PC-3 (cell line): Measurements from ENCODE around the gene HCN4. TPM values are rescaled to one million over a fixed set of nuclear protein-coding genes. Genes with fewer than 3 reads are reported as not detected.

Source experiments
- ATAC-seq: fragments of 200-7000 bp; cut with Tn5 transposase; 2 replicates; pipeline ENCODE4 v1.9.1; 2020; ENCODE audit warnings: mild to moderate bottlenecking, moderate library complexity
- BruUV-seq: library from RNA; stranded (reverse); fragments of 400-500 nt; replicated peaks from 2 replicates; lab custom pipeline; 2021; lab: Mats Ljungman, UMichigan
- CTCF ChIA-PET: fragments of 300-600 bp; sonication (Branson Sonifier 250); formaldehyde crosslinking; loops from one replicate; lab custom pipeline; 2022; ENCODE audit warnings: antibody characterized with exemption; lab: Charles Lee
- POLR2A ChIA-PET: fragments of 300-600 bp; sonication (Branson Sonifier 250); formaldehyde crosslinking; loops from one replicate; lab custom pipeline; 2022; ENCODE audit warnings: antibody characterized with exemption; ENCODE audit not compliant: unreplicated experiment; lab: Charles Lee
- DNase-seq: peaks from one replicate; pipeline ENCODE4 v3.0.0-alpha.2; 2015
- H2AFZ ChIP-seq: fragments of 300-600 bp; sonication (generic); 2 replicates; pipeline ENCODE4 v1.6.0; 2016; ENCODE audit warnings: antibody characterized with exemption, low read length
- H3F3A ChIP-seq: fragments of 300-600 bp; sonication (generic); one replicate; pipeline ENCODE4 v1.6.0; 2017; ENCODE audit warnings: antibody characterized with exemption, low read length, control low read depth, mild to moderate bottlenecking; ENCODE audit not compliant: unreplicated experiment
- H3K27ac ChIP-seq: fragments of 300-600 bp; sonication (generic); 2 replicates; pipeline ENCODE4 v1.5.1; 2016; ENCODE audit warnings: mild to moderate bottlenecking, low read length
- H3K27me3 ChIP-seq: fragments of 300-600 bp; sonication (generic); 2 replicates; pipeline ENCODE4 v1.6.1; 2016; ENCODE audit warnings: low read length, mixed read lengths
- H3K36me3 ChIP-seq: fragments of 300-600 bp; sonication (generic); 2 replicates; pipeline ENCODE4 v1.6.1; 2016; ENCODE audit warnings: low read depth, mixed run types, low read length, mixed read lengths
- H3K4me1 ChIP-seq: fragments of 300-600 bp; sonication (generic); 2 replicates; pipeline ENCODE4 v1.5.1; 2016; ENCODE audit warnings: low read length; ENCODE audit not compliant: insufficient read depth
- H3K4me2 ChIP-seq: fragments of 300-600 bp; sonication (generic); 2 replicates; pipeline ENCODE4 v1.6.0; 2016; ENCODE audit warnings: low read length
- H3K4me3 ChIP-seq: fragments of 300-600 bp; sonication (generic); 2 replicates; pipeline ENCODE4 v1.5.1; 2016; ENCODE audit warnings: mild to moderate bottlenecking, low read length, mixed read lengths
- H3K79me2 ChIP-seq: fragments of 300-600 bp; sonication (generic); 2 replicates; pipeline ENCODE4 v1.6.1; 2017; ENCODE audit warnings: low read length, mixed read lengths
- H3K9ac ChIP-seq: fragments of 300-600 bp; sonication (generic); 2 replicates; pipeline ENCODE4 v1.6.0; 2016; ENCODE audit warnings: mild to moderate bottlenecking, low read length
- H3K9me2 ChIP-seq: fragments of 300-600 bp; sonication (generic); replicated peaks from 2 replicates; pipeline ENCODE4 v1.6.1; 2016; ENCODE audit warnings: mixed run types, low read length, mixed read lengths
- H3K9me3 ChIP-seq: fragments of 300-600 bp; sonication (generic); 2 replicates; pipeline ENCODE4 v1.6.1; 2016; ENCODE audit warnings: low read length, mixed read lengths
- H4K20me1 ChIP-seq: fragments of 300-600 bp; sonication (generic); 2 replicates; pipeline ENCODE4 v1.6.1; 2016; ENCODE audit warnings: low read length, mixed read lengths
- EZH2 ChIP-seq: fragments of 300-600 bp; sonication (generic); IDR thresholded peaks from one replicate; pipeline ENCODE4 v1.6.1; 2017; ENCODE audit warnings: antibody characterized with exemption, mild to moderate bottlenecking, low read length; ENCODE audit not compliant: unreplicated experiment
- EZH2phosphoT487 ChIP-seq: fragments of 300-600 bp; sonication (generic); IDR thresholded peaks from 2 replicates; pipeline ENCODE4 v1.6.1; 2018; ENCODE audit warnings: mild to moderate bottlenecking, antibody characterized with exemption, low read length, borderline replicate concordance
- intact Hi-C: fragments of 100-400 bp; cut with micrococcal nuclease; formaldehyde crosslinking; loops from 2 replicates; pipeline ENCODE4 v1.9.0; 2023
- total RNA-seq: library from RNA; depleted of rRNA; stranded (reverse); fragments of >200 nt; gene quantifications from 2 replicates; pipeline ENCODE4 v1.2.3, GENCODE V29; 2014
- TF ChIP-seq, protein P1 (sequence below): fragments of 300-600 bp; sonication (generic); conservative IDR thresholded peaks from 2 replicates; pipeline ENCODE4 v1.5.1; 2017; ENCODE audit warnings: antibody characterized with exemption, low read depth, mild to moderate bottlenecking, low read length

Gene HCN4
- total RNA-seq, 1 experiment from 2014 or later: not detected

DNA sequence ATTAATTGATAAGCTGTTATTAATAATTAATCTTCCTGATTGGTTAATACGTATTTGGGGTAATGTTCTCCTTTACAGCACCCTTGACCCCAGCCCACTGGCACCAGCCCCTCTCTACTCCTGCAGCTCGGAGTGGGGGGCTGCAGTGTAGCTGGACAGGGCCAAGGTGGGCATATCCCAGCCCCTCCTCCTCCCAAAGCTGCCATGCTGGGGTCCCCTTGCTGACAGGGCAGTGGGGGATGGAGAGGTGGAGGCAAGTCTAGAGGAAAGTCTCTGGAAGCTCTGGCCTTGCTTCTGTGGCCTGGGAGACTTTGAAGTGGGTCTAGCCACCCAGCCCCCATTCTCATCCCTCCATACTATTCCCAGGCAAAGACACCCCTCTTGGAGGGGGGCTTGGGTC, 35.8 kb downstream of the HCN4 start:
- H3K27ac ChIP-seq: no peak overlapping the region
- no peak overlapping the region for H2AFZ ChIP-seq
- H3K27me3 ChIP-seq: peaks cover 32% of the 10 kb centered on the region
- ATAC-seq (no peak), DNase-seq (no peak)
- H3F3A ChIP-seq: no peaks in the 10 kb centered on the region
- no peaks in the 10 kb centered on the region for H3K36me3 ChIP-seq
- no TSS peak for BruUV-seq
- intact Hi-C loops: no loop called here
- no peaks in the 10 kb centered on the region for H4K20me1 ChIP-seq
- H3K4me2 ChIP-seq: no peak overlapping the region
- H3K79me2 ChIP-seq: no peaks in the 10 kb centered on the region
- CTCF ChIA-PET: no interaction called here
- H3K4me3 ChIP-seq: no peak overlapping the region
- no peaks in the 10 kb centered on the region for H3K4me1 ChIP-seq
- H3K9me2 ChIP-seq: no peaks in the 10 kb centered on the region
- H3K9ac ChIP-seq: no peak overlapping the region
- TF ChIP-seq EZH2phosphoT487 (no peak), EZH2 (no peak)
- TF ChIP-seq, protein P1, sequence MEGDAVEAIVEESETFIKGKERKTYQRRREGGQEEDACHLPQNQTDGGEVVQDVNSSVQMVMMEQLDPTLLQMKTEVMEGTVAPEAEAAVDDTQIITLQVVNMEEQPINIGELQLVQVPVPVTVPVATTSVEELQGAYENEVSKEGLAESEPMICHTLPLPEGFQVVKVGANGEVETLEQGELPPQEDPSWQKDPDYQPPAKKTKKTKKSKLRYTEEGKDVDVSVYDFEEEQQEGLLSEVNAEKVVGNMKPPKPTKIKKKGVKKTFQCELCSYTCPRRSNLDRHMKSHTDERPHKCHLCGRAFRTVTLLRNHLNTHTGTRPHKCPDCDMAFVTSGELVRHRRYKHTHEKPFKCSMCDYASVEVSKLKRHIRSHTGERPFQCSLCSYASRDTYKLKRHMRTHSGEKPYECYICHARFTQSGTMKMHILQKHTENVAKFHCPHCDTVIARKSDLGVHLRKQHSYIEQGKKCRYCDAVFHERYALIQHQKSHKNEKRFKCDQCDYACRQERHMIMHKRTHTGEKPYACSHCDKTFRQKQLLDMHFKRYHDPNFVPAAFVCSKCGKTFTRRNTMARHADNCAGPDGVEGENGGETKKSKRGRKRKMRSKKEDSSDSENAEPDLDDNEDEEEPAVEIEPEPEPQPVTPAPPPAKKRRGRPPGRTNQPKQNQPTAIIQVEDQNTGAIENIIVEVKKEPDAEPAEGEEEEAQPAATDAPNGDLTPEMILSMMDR: no peak
- POLR2A ChIA-PET: no interaction called here
- no peaks in the 10 kb centered on the region for H3K9me3 ChIP-seq

DNA sequence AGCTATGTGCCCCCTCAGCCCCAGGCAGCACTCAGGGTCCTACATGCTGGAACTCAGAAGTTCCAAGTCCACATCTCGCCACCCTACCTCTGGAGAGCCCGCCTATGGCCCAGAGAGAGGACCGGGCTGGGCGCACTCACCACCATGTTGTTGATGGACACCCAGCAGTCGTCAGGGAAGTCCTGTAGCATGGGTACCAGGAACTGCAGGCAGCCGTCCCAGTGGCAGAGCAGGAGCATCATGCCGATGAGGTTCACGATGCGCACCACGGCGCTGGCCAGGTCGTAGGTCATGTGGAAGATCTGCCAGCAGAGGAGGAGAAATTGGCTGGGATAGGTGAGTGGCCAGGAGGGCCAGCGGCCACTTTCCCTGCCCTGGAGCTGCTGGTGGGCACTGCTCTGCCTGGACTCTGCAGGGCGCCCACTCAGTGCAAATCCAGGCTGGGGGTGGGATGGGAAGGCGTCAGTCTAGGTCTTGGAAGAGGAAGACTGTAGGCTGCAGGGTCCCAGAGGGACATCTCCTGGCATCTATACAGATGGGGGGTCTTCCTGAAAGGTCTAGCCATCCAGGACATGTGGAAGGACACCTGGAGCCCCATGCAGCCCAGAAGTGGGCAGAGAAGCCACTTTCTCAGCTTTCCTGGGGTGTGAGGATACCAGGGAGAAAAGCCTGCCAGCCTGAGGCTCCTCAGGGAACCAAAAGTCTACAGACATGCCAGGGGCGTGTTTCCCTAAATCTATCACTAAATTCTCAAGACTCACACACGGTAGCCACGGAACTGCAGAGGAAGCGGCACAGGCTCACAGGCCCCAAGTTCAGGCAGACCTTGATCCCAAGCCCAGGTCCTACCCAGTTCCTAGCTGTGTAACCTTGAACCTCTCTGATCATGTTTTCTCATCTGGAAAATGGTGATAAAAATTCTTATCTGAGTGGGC, 36.5 kb downstream of the HCN4 start:
- no peaks in the 10 kb centered on the region for H3K4me1 ChIP-seq
- ChIA-PET CTCF (no interaction called here), POLR2A (no interaction called here)
- H3K27ac ChIP-seq: no peak overlapping the region
- H3K27me3 ChIP-seq: peaks cover 24% of the 10 kb centered on the region
- TF ChIP-seq, protein P1: no peak
- no peak for TF ChIP-seq EZH2phosphoT487
- TF ChIP-seq EZH2: no peak
- H4K20me1 ChIP-seq: no peaks in the 10 kb centered on the region
- no peaks in the 10 kb centered on the region for H3K9me2 ChIP-seq
- H3F3A ChIP-seq: no peaks in the 10 kb centered on the region
- H3K4me2 ChIP-seq: no peak overlapping the region
- H3K79me2 ChIP-seq: no peaks in the 10 kb centered on the region
- no peaks in the 10 kb centered on the region for H3K9me3 ChIP-seq
- no peaks in the 10 kb centered on the region for H3K36me3 ChIP-seq
- no peak overlapping the region for H2AFZ ChIP-seq
- BruUV-seq: no TSS peak
- no peak for DNase-seq
- no peak overlapping the region for H3K9ac ChIP-seq
- intact Hi-C loops: no loop called here
- no peak for ATAC-seq
- no peak overlapping the region for H3K4me3 ChIP-seq

DNA sequence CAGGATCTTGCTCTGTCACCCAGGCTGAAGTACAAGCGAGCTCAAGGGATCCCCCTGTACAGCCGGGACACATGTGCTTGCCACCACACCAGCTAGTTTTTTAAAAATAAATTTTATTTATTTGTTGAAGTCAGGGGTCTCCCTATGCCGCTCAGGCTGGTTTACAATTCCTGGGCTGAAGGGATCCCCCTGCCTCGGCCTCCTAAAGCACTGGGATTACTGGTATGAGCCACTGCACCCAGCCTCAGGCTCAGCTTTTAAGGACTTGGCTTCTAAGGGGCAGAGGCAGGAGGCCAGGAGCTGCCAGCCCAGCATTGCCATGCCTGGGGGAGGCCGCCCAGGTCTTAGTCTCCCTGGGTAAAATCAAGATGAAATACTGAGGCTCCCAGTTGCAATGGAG, 37.3 kb downstream of the HCN4 start:
- Histone ChIP-seq H2AFZ (no peak overlapping the region), H3K4me1 (no peaks in the 10 kb centered on the region), H3K4me3 (no peak overlapping the region), H3K27ac (no peak overlapping the region), H3K79me2 (no peaks in the 10 kb centered on the region), H3K27me3 (peaks cover 17% of the 10 kb centered on the region), H3K4me2 (no peak overlapping the region), H3K9ac (no peak overlapping the region), H3K9me2 (no peaks in the 10 kb centered on the region), H3F3A (no peaks in the 10 kb centered on the region), H3K36me3 (no peaks in the 10 kb centered on the region), H4K20me1 (no peaks in the 10 kb centered on the region), H3K9me3 (no peaks in the 10 kb centered on the region)
- TF ChIP-seq EZH2phosphoT487 (no peak), EZH2 (no peak)
- TF ChIP-seq, protein P1: no peak
- no peak for DNase-seq
- intact Hi-C loops: no loop called here
- no peak for ATAC-seq
- ChIA-PET POLR2A (no interaction called here), CTCF (no interaction called here)
- BruUV-seq: no TSS peak
